Motor neuron (in vitro differentiated cells): ENCODE results near the gene FLAD1. TPM values are rescaled to one million over a fixed set of nuclear protein-coding genes. Genes with fewer than 3 reads are reported as not detected.

Experiments used
- ATAC-seq, 8 experiments: fragments of 200-7000 bp; cut with Tn5 transposase; replicated peaks in 6 of 8; 2 replicates each; pipeline ENCODE4 v1.8.0; 2021; ENCODE audit warnings: mild to moderate bottlenecking in 8 of 8, moderate library complexity in 8 of 8
- H3K27ac ChIP-seq, 2 donors: fragments of 250-450 bp; sonication (Bioruptor Pico); 2 replicates each; pipeline ENCODE4 v1.9.0; 2021; ENCODE audit warnings: antibody characterized with exemption in 2 of 2, mild to moderate bottlenecking in 2 of 2, moderate library complexity in 1 of 2
- H3K4me1 ChIP-seq, 2 donors: fragments of 250-450 bp; sonication (Bioruptor Pico); replicated peaks in 1 of 2; 2 replicates each; pipeline ENCODE4 v1.6.1; 2021; ENCODE audit warnings: antibody characterized with exemption in 2 of 2, mild to moderate bottlenecking in 2 of 2, moderate library complexity in 1 of 2
- H3K4me3 ChIP-seq, 5 donors: fragments of 250-450 bp; sonication (Bioruptor Pico); 2 replicates each; pipeline ENCODE4 v1.9.0; 2021; ENCODE audit warnings: antibody characterized with exemption in 5 of 5, mild to moderate bottlenecking in 5 of 5, moderate library complexity in 4 of 5
- WGBS, 10 experiments: fragments of 450-650 bp; shearing (Covaris generic); methylation state at CpG; one replicate each; pipeline ENCODE4 v1.0.0; 2022; 5-methylcytosine and 5-hydroxymethylcytosine counted together
- in situ Hi-C, 9 experiments: fragments of 400-800 bp; cut with MboI; loops; one replicate each; pipeline ENCODE4 v1.15.0; 2021; ENCODE audit warnings: low sequenced_read_pairs in 9 of 9, low pct_unique_long_range_greater_than_20kb in 2 of 9; ENCODE audit not compliant: unreplicated experiment in 9 of 9
- total RNA-seq, 8 experiments: library from RNA; unstranded; fragments of 300-600 nt; gene quantifications; 2 replicates each; pipeline versions ENCODE4 v1.2.3 to v1.2.4, GENCODE V29; 2022

Gene FLAD1
- total RNA-seq, 8 experiments from 2014 or later = 34.1 to 76.9 (median 49.2) TPM

DNA sequence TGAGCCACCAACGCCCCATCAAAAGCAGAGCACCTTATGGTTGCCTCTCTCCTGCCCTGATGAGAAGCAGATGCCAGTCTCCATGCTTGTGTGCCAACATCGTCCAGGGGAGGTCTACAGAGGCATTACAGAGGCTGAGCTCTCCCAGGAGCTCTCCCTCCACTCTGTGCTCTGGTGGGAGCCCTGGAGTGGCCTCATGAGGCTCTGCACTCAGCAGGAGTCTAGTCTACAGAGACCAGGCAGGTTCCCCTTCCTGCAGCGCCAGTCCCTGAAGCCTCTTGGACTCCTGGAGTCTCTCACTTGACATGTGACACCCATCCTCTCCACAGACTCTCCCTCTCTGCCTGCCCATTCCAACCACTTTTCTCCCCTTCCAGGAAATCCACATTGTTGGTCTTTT lies 53.9 kb downstream of the FLAD1 start:
- 20 to 94% (median 83%) methylated on average over 1 to 2 of the region's 3 CpGs; no CpG with 5 or more reads in 3 of the 10 experiments for WGBS, 10 experiments
- no peaks in the 10 kb centered on the region for H3K4me1 ChIP-seq
- H3K27ac ChIP-seq = no peak overlapping the region
- ATAC-seq = peak in 4 of 8 experiments; percentile 6 to 43 (median 27)
- in situ Hi-C loops = no loop called here
- H3K4me3 ChIP-seq = no peak overlapping the region

DNA sequence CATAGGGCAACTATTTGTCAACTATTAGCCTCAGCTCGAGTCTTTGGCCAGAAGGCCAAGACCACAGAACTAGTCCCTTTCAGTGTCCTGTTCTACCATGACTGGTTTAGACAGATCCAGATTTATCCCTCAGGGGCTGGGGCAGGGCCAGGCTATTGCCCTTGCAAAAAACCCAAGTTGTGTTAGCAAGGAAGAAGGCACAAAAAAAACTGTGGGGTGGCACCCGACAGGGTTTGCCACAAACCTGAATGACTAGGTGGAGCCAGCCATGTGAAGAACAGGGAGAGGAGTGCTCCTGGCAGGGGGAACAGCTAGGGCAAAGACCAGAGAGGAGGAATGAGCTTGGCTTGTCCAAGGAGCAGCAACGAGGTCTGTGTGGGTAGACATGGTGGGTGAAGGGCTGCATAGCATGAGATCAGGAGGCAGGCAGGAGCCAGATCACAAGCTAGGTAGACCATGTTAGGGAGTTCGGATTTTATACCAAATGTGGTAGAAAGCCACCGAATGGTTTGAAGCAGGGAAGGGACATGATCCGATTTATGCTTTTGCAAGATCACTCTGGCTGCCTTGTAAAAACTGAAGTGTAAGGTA lies 54.8 kb downstream of the FLAD1 start:
- no peaks in the 10 kb centered on the region for H3K4me1 ChIP-seq
- no peak overlapping the region for H3K27ac ChIP-seq
- H3K4me3 ChIP-seq = no peak overlapping the region
- WGBS, 10 experiments = 40 to 100% (median 81%) methylated on average over 1 to 6 of the region's 6 CpGs; no CpG with 5 or more reads in 1 of the 10 experiments
- ATAC-seq = no peak
- in situ Hi-C loops = no loop called here

DNA sequence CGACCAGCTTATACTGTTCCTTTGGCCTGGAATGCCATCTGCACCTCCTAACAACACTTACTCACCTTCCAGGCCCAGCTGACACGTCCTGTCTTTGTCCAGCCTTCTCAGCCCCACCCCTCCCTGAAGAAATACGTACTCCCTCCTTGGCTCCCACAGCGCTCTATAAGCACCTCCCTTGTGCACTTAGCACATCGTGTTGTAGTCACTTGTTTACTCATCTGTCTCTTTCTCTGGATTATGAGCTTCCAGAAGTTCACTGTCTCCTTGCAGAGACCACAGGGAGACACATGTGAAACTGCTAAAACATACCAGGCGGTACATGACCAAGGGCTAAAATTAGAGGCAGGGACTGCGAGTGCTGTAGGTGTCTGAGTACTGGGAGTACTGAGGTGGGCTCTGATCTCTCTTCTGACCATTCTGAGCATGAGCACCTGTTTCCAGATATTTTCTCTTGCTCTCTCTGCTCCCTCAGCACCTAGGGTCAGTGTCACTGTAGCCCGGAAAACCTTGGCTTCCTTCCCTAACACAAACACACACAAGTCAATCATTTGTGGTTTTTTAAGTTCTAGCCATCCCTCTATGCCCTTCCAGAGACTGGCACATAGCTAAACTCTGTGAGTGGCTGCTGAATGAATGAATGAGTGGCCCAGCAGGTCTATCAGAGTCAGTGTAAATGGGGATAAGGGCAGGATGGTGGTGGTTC lies 55.6 kb downstream of the FLAD1 start:
- in situ Hi-C loops = no loop called here
- Histone ChIP-seq H3K27ac (no peak overlapping the region), H3K4me1 (no peaks in the 10 kb centered on the region), H3K4me3 (no peak overlapping the region)
- peak in 7 of 8 experiments; percentile 39 to 100 (median 72) for ATAC-seq
- WGBS, 10 experiments = 20 to 80% (median 50%) methylated on average over 1 to 8 of the region's 8 CpGs; no CpG with 5 or more reads in 1 of the 10 experiments

DNA sequence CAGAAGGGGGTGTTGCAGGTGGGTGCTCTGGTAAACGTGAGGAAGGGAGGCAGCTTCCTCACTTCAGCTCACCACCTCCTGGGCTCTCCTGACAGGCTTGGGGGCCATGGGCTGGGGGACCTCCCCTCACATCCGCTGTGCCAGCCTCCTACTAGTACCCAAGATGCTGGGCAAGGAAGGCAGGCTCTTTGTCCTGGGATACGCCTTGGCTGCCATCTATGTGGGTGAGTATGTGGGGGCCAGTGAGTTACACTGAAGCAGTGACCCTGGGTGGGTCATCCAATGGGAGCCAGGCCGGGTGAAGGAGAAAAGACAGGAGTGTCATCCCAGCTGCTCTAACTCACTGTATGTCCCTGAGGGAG lies 56.1 kb downstream of the FLAD1 start:
- H3K27ac ChIP-seq = no peak overlapping the region
- in situ Hi-C loops = no loop called here
- H3K4me3 ChIP-seq = no peak overlapping the region
- ATAC-seq = no peak
- 30 to 83% (median 78%) methylated on average over 1 to 4 of the region's 4 CpGs; no CpG with 5 or more reads in 6 of the 10 experiments for WGBS, 10 experiments
- no peaks in the 10 kb centered on the region for H3K4me1 ChIP-seq

DNA sequence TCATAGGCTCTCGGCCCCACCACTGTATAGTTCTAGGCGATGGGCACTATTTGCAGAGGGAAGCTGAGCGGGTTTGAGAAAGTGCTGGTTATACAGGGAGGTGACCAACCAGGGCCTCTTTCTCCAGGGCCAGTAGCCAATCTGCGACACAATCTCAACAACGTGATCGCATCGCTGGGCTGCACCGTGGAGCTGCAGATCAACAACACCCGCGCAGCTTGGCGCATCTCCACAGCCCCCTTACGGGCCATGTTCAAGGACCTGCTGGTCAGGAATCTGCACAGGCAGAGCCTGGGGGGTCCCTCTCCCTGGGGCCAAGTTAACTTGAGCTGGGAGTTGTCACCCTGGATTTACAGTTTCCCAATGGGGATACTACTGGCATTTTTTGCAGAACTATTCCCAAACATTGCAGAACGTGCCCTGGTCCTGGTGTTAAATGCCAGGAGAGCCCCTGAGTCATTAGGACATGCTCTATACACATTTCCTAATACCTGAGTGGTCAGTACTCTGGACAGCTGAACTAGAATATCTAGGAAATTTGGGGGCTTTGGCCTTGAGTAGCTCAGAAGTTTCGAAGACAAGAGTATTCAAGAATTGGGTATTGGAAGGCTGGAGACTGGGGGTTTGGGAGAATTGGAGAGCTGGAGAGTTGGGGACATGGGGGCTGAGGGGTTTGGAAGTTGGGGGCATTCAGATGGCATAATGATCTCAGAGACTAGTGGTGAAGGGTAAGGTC lies 57.4 kb downstream of the FLAD1 start:
- Histone ChIP-seq H3K27ac (no peak overlapping the region), H3K4me1 (no peaks in the 10 kb centered on the region), H3K4me3 (no peak overlapping the region)
- in situ Hi-C loops = no loop called here
- WGBS, 10 experiments = 75 to 100% (median 83%) methylated on average over 1 to 10 of the region's 14 CpGs; no CpG with 5 or more reads in 3 of the 10 experiments
- ATAC-seq = no peak

Other genes with a start within 250 kb of the FLAD1 start
- gene KCNN3, start 113.1 kb upstream of the FLAD1 start, total RNA-seq = 10 to 100 TPM in 1 of 8 experiments, 1 to 10 TPM in 4, under 1 TPM in 3; 0.50 to 16.1 (median 1.5) TPM
- 10 to 100 TPM; 11.5 to 47.1 (median 24.6) TPM for gene PMVK, start 46.6 kb upstream of the FLAD1 start, total RNA-seq
- 100 to 1,000 TPM in 2 of 8 experiments, 10 to 100 TPM in 6; 12.4 to 156 (median 30.8) TPM for gene PBXIP1, start 27.2 kb upstream of the FLAD1 start, total RNA-seq
- 10 to 100 TPM; 14.4 to 49.9 (median 26.5) TPM for gene PYGO2, start 21.6 kb upstream of the FLAD1 start, total RNA-seq
- gene SHC1, start 12.6 kb upstream of the FLAD1 start, total RNA-seq = 100 to 1,000 TPM in 2 of 8 experiments, 10 to 100 TPM in 6; 24.8 to 184 (median 53.5) TPM
- 100 to 1,000 TPM in 1 of 8 experiments, 10 to 100 TPM in 7; 21.6 to 257 (median 42.5) TPM for gene CKS1B, start 8.7 kb upstream of the FLAD1 start, total RNA-seq
- gene LENEP, start 10.2 kb downstream of the FLAD1 start, total RNA-seq = 1 to 10 TPM in 4 of 8 experiments, under 1 TPM in 3, not detected in 1; 0.38 to 3.4 (median 1.3) TPM
- gene ZBTB7B, start 19.5 kb downstream of the FLAD1 start, total RNA-seq = 10 to 100 TPM in 3 of 8 experiments, 1 to 10 TPM in 5; 3.1 to 26.9 (median 8.6) TPM
- gene DCST2, start 50.4 kb downstream of the FLAD1 start, total RNA-seq = 1 to 10 TPM in 2 of 8 experiments, under 1 TPM in 5, not detected in 1; 0.22 to 2.8 (median 0.78) TPM
- under 1 TPM in 2 of 8 experiments, not detected in 6; 0.16 to 1.00 TPM for gene DCST1, start 50.5 kb downstream of the FLAD1 start, total RNA-seq
- 10 to 100 TPM; 15.7 to 76.9 (median 28.1) TPM for gene ADAM15, start 68.0 kb downstream of the FLAD1 start, total RNA-seq
- 10 to 100 TPM in 2 of 8 experiments, 1 to 10 TPM in 6; 5.4 to 10.9 (median 7.7) TPM for gene EFNA4, start 80.4 kb downstream of the FLAD1 start, total RNA-seq
- gene EFNA3, start 95.5 kb downstream of the FLAD1 start, total RNA-seq = 10 to 100 TPM in 5 of 8 experiments, 1 to 10 TPM in 2, under 1 TPM in 1; 0.71 to 53.7 (median 27.8) TPM
- gene EFNA1, start 144.5 kb downstream of the FLAD1 start, total RNA-seq = 10 to 100 TPM in 2 of 8 experiments, 1 to 10 TPM in 5, under 1 TPM in 1; 0.92 to 61.0 (median 1.6) TPM
- gene SLC50A1, start 152.5 kb downstream of the FLAD1 start, total RNA-seq = 10 to 100 TPM; 11.7 to 54.8 (median 18.9) TPM
- 100 to 1,000 TPM in 4 of 8 experiments, 10 to 100 TPM in 4; 54.1 to 173 (median 119) TPM for gene DPM3, start 157.2 kb downstream of the FLAD1 start, total RNA-seq
- 100 to 1,000 TPM; 166 to 272 (median 202) TPM for gene KRTCAP2, start 190.0 kb downstream of the FLAD1 start, total RNA-seq
- gene TRIM46, start 190.5 kb downstream of the FLAD1 start, total RNA-seq = 10 to 100 TPM in 4 of 8 experiments, 1 to 10 TPM in 2, under 1 TPM in 2; 0.20 to 20.2 (median 11.4) TPM
- gene THBS3, start 224.6 kb downstream of the FLAD1 start, total RNA-seq = 10 to 100 TPM; 12.4 to 51.2 (median 21.0) TPM
- gene MTX1, start 225.4 kb downstream of the FLAD1 start, total RNA-seq = 10 to 100 TPM; 32.9 to 65.0 (median 44.2) TPM